ENCODE results near the gene TEX44.

TEX44 gene

DNA sequence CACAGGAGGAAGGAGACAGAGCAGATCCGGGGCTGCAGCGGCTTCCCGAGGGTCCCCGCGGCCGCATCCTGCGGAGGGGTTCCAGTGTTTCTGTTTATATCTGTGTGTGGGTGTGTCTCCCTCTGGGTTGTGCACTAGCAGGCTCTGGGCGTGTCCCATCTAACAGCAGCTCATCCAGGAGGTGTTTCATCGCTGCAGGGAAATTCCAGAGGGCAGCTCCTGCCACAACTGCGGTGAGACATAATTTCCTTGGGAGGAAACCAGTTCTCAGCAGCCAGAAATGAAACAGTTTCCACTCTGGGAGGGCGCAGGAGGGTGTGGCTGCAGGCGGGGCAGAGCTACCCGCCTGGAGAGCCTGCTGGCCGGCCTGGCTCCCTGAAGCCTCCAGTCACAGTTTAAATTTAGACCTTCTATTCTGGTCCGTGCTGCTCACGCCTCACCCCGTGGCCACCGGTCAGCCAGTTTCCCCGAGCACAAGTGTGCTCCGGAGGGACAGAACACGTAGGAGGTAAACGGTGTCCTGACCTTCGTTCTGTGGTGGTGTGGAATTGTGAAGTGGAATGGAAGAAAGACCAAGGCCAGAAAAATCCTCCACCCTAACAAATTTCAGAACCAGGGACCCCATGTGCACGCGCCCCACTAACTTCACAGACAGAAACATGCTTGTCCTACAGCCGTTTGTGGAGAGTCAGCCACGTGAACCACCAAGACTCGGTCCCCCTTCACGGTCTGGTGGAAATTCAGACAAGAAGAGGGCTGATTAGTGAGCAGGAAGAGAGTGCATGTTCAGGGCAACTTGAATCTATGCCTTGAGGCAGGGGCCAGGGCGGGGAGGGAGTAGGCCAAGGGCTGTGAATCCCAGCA, 50.2 kb downstream of the TEX44 start:
- CTCF ChIA-PET, result interaction anchor here (0.5 to 1.0 kb wide), 2 partner anchors 32 to 98 kb away, joined by 3 to 4 read pairs; no protein-coding TSS in a partner anchor
- TF ChIP-seq SP1 (IDR thresholded peaks at IDR 0.05) (no peak), BHLHE40 (IDR thresholded peaks at IDR 0.05; ENCODE audit: borderline replicate concordance) (no peak)
- DNase-seq (ENCODE audit: extremely low spot score), result peak; percentile 46
- POLR2A ChIA-PET, result interaction anchor here (0.7 to 1.5 kb wide), 13 partner anchors 10 to 138 kb away, joined by 3 to 10 read pairs (median 4); partner anchors contain the start of gene PDE6D

DNA sequence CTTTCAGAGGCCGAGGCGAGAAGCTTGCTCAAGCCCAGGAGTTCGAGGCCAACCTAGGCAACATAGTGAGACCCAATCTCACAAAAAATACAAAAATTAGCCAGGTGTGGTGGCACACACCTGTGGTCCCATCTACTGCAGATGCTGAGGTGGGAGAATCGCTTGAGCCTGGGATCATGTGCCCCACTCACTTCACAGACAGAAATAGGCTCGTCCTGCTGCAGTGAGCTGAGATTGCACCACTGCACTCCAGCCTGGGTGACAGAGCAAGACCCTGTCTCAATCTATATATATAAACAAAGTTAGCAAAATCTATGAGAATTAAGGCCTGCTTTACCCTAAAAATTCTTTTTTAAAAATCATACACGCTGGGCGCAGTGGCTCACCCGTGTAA, 50.8 kb downstream of the TEX44 start:
- CTCF ChIA-PET, result no interaction called here
- POLR2A ChIA-PET, result interaction anchor here (0.7 to 1.3 kb wide), 3 partner anchors 23 to 37 kb away, joined by 3 to 5 read pairs (median 4); no protein-coding TSS in a partner anchor
- DNase-seq (ENCODE audit: extremely low spot score), result no peak
- TF ChIP-seq LEF1 (IDR thresholded peaks at IDR 0.05; ENCODE audit: borderline replicate concordance) (no peak), TARDBP (IDR thresholded peaks at IDR 0.05) (no peak), ZNF384 (IDR thresholded peaks at IDR 0.05) (no peak), BHLHE40 (IDR thresholded peaks at IDR 0.05; ENCODE audit: borderline replicate concordance) (no peak), ARNT (IDR thresholded peaks at IDR 0.05) (no peak)
- TF ChIP-seq, protein P1, sequence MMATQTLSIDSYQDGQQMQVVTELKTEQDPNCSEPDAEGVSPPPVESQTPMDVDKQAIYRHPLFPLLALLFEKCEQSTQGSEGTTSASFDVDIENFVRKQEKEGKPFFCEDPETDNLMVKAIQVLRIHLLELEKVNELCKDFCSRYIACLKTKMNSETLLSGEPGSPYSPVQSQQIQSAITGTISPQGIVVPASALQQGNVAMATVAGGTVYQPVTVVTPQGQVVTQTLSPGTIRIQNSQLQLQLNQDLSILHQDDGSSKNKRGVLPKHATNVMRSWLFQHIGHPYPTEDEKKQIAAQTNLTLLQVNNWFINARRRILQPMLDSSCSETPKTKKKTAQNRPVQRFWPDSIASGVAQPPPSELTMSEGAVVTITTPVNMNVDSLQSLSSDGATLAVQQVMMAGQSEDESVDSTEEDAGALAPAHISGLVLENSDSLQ (IDR thresholded peaks at IDR 0.05), result no peak
